ENCODE data around the gene HRK. TPM values are rescaled to one million over a fixed set of nuclear protein-coding genes. Genes with fewer than 3 reads are reported as not detected.

HRK gene
- total RNA-seq, 1 experiment from 2014 or later, result 2.6 TPM

DNA sequence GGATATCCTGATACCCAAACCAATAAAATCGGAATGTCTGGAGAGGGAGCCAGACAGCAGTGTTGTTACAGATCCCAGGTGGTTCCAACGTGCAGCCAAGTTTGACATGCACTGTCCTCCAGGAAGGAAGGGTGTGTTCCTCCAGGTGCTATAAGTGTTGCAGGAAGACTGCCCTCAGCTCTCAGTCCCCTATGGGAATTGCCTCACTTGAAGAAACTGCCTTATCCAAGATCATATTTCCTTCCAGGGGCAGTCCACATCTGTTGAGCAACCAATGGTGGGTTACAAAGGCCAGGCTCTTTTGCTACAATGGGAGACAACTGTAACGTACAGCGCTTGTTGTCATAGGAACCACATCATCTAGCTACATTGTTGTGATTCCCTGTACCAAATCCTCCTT is 16.2 kb upstream of the HRK start:
- Mint-ChIP-seq H3K27me3 (ENCODE audit: low read depth) (peaks cover 33% of the 10 kb centered on the region), H3K9me3 (no peaks in the 10 kb centered on the region; a peak in 1 of 5 replicates), H3K4me3 (no peak overlapping the region), H3K27ac (no peak overlapping the region), H3K4me1 (no peaks in the 10 kb centered on the region; a peak in 2 of 4 replicates), H3K36me3 (ENCODE audit: insufficient read depth in 1 of 3, low read depth in 3 of 3) (no peaks in the 10 kb centered on the region)
- Histone ChIP-seq H3K18ac (ENCODE audit: insufficient read length, low read depth, low read length) (no peak overlapping the region), H2AFZ (ENCODE audit: low read length) (no peak overlapping the region), H3T11ph (ENCODE audit: low read length) (no peak overlapping the region), H3K4me1 (ENCODE audit: insufficient read depth, low read length) (no peaks in the 10 kb centered on the region), H3K27me3 (ENCODE audit: insufficient read depth, low read length) (no peaks in the 10 kb centered on the region), H3K14ac (ENCODE audit: insufficient read depth, low read length) (no peak overlapping the region), H3K27ac (ENCODE audit: insufficient read length, low read depth, low read length) (no peak overlapping the region), H3K56ac (ENCODE audit: insufficient read length, low read depth, low read length) (no peak overlapping the region), H3K23ac (ENCODE audit: insufficient read length, low read depth, low read length) (no peak overlapping the region), H2BK20ac (ENCODE audit: low read depth, low read length, poor library complexity, severe bottlenecking) (no peak overlapping the region), H4K5ac (ENCODE audit: insufficient read length, low read depth, low read length) (no peak overlapping the region), H2BK120ac (ENCODE audit: low read depth, low read length, poor library complexity, severe bottlenecking) (no peak overlapping the region), H2BK15ac (ENCODE audit: low read depth, low read length) (no peak overlapping the region), H4K91ac (ENCODE audit: insufficient read length, low read depth, low read length) (no peak overlapping the region), H4K20me1 (ENCODE audit: control insufficient read depth, insufficient read depth, insufficient read length) (no peaks in the 10 kb centered on the region), H3K79me1 (ENCODE audit: insufficient read depth, low read depth, low read length, poor library complexity, severe bottlenecking) (no peaks in the 10 kb centered on the region), H2BK12ac (ENCODE audit: insufficient read length, low read depth, low read length) (no peak overlapping the region), H4K8ac (replicated peaks; ENCODE audit: insufficient read length, low read depth, low read length) (no peak overlapping the region), H2AK5ac (ENCODE audit: insufficient read length, low read length) (no peak overlapping the region), H3K9me3 (ENCODE audit: control insufficient read depth, low read depth, low read length) (no peaks in the 10 kb centered on the region), H2BK5ac (ENCODE audit: insufficient read length, low read length) (no peak overlapping the region), H3K9ac (ENCODE audit: extremely low read depth, insufficient read length, low read length) (no peak overlapping the region), H3K79me2 (ENCODE audit: insufficient read depth, low read length) (no peaks in the 10 kb centered on the region), H3K23me2 (ENCODE audit: insufficient read length, low read depth, low read length, poor library complexity, severe bottlenecking) (no peaks in the 10 kb centered on the region), H3K4me2 (ENCODE audit: insufficient read depth, insufficient read length, low read length) (no peak overlapping the region), H3K4ac (ENCODE audit: low read depth, low read length) (no peak overlapping the region)
- TF ChIP-seq, protein P1, sequence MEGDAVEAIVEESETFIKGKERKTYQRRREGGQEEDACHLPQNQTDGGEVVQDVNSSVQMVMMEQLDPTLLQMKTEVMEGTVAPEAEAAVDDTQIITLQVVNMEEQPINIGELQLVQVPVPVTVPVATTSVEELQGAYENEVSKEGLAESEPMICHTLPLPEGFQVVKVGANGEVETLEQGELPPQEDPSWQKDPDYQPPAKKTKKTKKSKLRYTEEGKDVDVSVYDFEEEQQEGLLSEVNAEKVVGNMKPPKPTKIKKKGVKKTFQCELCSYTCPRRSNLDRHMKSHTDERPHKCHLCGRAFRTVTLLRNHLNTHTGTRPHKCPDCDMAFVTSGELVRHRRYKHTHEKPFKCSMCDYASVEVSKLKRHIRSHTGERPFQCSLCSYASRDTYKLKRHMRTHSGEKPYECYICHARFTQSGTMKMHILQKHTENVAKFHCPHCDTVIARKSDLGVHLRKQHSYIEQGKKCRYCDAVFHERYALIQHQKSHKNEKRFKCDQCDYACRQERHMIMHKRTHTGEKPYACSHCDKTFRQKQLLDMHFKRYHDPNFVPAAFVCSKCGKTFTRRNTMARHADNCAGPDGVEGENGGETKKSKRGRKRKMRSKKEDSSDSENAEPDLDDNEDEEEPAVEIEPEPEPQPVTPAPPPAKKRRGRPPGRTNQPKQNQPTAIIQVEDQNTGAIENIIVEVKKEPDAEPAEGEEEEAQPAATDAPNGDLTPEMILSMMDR (conservative IDR thresholded peaks at IDR 0.05), result no peak
- no peak for DNase-seq
- no CpG with 5 or more reads among the region's 4 CpGs for WGBS (ENCODE audit: extremely low coverage, insufficient read length, low lambda C conversion rate)
